GM18508 (cell line): ENCODE results near the gene TRIM71.
"Not testable (repeated sequence)": the region's sequence is repeated elsewhere in the genome, so short reads cannot be mapped to it uniquely, and the experiment has no call there.

Experiments used
- ATAC-seq: cut with Tn5 transposase; IDR thresholded peaks from one replicate; pipeline ENCODE4 v1.9.1; 2021; ENCODE audit warnings: moderate number of reproducible peaks; ENCODE audit not compliant: insufficient read depth, unreplicated experiment

The TRIM71 gene

GRCh38 chr3:32818970-32819511, 1.2 kb downstream of the TRIM71 start:
- no peak for ATAC-seq

- ATAC-seq: no peak
Observed at GRCh38 chr3:32819551-32820348, 2.0 kb downstream of the TRIM71 start.

- no peak for ATAC-seq
Observed at GRCh38 chr3:32820430-32820829, 2.6 kb downstream of the TRIM71 start.

DNA sequence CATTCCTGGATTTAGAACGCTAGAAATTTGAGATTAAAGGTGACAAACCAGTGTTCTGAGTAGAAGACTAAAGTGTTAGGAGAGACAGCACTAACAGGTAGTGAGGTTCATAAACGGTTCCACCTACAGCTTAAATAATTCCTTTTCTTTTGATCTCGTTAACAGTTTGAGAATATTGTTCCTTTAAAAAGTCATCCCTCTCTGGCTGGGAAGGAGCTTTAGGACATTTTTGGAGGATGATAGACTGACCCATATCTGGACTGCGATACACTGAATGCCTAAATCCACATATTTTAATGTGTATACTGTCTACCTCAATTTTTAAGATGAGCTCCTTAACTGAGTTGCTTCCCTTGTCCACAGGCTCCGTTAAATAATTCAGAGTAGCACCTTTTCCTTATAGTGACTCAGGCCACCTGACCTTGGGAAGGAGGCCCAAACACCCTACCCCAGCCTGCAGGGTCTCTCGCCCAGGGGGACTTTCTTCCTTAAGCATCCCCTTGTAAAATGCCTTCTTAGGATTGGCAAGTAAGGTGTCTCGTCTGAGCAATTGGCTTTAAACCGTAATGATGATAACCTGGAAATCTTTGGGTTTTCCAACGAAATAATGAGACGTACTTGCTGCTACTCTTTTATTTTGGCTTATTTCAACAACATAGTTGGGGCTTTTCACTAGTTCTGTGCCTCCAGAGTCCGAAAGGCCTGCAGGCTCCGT, 3.3 kb downstream of the TRIM71 start:
- ATAC-seq: no peak

DNA sequence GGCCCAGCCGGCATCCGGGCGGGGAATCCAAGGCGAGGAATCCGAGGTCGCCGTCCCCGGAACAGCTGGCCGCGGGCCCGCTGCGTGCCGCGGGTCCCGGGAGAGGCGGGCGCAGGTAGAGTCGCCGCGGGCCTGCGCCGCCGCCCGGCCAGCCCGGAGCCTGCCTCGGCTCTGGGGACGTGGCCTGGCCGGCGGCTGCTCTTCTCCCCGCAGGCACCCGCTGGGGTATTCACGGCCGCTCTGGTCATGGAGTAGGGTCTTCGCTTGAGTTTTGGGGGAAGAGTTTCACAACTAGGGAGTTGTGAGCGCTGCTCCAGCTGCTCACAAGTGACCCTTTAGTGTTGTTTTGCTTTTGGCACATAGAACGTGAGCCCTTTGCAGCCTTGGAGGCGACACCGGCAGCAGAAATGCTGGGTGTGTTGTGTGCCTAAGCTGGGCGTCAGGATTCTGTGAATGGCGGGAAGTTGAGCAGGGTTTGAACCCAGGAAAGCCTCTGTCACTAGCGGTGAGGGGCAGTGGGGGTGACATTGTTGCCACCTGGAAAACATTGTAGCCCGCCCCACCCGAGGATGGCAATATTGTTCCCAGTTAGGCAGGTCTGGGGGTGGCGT, 4.0 kb downstream of the TRIM71 start:
- no peak for ATAC-seq

DNA sequence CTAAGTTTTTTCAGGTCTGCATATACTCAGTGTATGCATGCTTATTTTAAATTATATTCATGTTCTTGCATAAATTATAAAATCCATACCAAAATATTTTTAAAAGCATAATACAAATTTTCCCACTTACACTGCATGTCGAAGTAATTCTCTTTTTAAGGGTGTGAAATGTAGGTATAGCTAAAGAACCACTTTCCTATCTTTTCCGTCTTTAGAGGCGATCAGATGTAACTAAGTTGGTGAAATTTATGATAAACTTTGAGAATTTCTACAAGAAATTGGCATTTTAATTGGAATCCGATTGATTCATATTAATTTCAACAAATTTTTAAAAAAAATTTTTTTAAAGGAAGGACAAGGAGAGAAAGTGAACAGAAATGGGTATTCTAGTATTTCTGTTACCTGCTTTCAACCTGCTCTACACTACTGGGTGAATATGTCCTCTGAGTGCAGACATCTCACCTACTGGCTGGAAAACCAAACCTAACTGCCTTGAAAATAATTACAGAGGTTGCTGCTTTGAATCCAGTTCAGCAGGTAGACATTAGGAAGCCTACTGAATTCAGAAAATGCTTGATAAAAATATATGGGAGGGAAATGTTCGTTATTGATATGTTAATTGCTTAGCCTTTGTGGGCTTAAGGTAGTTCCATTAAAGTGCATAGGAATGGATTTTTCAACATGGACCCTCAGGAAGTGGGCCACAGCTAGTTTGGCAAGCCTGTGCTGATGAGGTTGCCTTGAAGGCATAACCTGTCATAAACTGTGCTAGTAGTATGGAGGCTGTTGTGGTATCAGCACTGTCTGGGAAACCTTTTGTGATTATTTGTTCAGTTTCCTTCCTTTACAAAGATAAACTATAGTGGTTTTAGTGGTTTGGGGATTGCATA, 5.1 kb downstream of the TRIM71 start:
- no peak for ATAC-seq

DNA sequence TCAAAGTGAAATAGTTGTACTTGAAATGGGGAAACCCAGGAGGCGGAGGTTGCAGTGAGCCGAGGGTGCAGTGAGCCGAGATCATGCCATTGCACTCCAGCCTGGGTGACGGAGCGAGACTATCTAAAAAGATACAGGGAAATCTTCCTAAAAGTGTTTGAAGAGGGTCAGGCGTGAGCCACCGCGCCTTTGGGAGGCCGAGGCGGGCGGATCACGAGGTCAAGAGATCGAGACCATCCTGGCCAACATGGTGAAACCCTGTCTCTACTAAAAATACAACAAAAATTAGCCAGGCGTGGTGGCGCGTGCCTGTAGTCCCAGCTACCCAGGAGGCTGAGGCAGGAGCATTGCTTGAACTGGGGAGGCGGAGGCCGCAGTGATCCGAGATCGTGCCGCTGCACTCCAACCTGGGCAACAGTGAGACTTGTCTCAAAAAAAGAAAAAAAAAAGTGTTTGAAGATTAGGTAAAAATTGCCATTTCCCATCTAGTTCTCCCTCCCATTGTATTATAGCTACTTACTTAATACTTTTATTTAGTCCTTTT, 5.9 kb downstream of the TRIM71 start:
- not testable (repeated sequence) for ATAC-seq

DNA sequence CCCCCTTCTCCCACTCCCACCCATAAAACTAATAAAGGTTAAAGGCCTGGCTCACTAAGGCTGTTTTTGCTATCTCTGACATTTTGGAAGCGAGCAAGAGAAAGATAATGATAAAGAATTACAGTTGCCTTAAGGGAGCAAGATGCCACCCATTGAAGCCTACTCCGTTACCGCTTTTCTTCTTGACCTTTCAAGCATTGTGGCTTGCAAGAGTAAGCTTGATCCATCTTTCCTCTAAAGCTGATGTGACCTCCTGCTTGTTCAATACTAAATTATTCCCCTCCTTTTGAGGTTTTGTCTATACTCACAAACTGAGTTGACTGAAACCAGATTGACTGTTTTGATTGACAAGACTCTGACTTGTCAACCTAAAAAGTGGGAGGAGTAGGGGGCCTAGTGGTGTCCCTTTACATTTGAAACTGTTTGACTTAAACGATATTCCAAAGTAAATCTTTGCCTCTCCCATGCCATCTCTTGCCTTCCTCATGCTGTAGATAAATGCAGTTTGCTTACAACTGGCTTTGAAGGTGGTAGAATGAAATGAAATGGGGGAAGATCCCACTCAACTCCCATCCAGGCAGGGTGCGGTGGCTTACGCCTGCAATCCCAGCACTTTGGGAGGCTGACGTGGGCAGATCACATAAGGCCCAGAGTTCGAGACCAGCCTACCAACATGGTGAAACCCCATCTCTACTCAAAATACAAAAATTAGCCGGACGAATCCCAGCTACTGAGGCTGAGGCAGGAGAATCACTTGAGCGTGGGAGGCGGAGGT, 8.0 kb downstream of the TRIM71 start:
- ATAC-seq: no peak

- no peak for ATAC-seq
Observed at GRCh38 chr3:32831062-32831461, 13.3 kb downstream of the TRIM71 start.

GRCh38 chr3:32831791-32832190, 14.0 kb downstream of the TRIM71 start:
- no peak for ATAC-seq

GRCh38 chr3:32832193-32832592, 14.4 kb downstream of the TRIM71 start:
- no peak for ATAC-seq

DNA sequence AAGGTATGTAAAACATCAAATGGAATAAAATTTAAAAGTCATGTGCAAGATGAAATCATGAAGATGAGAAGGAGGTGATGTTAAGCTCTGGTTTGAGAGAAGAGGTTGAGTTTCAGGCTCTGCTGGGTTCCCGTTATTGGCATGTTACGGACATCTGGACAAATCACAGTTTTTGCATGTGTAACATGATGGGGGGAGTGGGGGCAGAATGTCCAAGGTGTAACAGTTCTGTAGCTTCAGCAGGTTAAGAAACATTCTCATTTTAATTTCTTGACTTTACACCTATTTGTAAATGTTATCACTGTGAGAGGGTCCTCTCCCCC, 17.2 kb downstream of the TRIM71 start:
- ATAC-seq: no peak

- no peak for ATAC-seq
Observed at GRCh38 chr3:32835961-32836360, 18.2 kb downstream of the TRIM71 start.

GRCh38 chr3:32836601-32837000, 18.8 kb downstream of the TRIM71 start:
- no peak for ATAC-seq

DNA sequence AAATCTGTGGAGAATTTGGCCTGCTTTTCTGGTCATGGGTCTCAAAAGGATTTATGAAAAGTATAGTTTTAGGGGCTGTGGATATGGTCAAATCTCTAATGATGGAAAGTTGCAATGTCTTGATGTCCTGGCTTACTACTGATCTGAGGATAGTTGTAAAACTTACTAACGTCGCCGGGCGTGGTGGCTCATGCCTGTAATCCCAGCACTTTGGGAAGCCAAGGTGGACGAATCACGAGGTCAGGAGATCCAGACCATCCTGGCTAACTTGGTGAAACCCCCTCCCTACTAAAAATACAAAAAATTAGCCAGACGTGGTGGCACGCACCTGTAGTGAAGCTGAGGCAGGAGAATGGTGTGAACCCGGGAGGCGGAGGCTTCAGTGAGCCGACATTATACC, 19.6 kb downstream of the TRIM71 start:
- no peak for ATAC-seq

DNA sequence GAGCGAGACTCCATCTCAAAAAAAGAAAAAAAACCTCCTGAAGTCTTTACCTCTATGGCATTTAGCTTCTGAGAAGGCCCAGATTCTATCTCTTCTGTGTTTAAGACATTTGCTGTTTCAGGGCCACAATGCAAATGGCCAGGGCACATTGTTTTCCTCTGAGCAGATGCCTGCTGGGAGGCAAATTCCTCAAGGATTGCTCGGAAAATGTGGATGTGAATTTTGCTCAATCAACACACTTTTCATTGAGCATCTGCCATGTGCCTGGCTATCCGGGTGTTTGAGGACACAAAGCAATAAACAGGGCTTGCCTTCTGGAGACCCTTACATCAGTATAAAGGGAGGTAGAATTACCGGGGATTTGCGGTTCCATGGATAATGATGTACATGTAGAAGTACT, 20.0 kb downstream of the TRIM71 start:
- ATAC-seq: no peak

- no peak for ATAC-seq
Observed at GRCh38 chr3:32839714-32840085, 21.9 kb downstream of the TRIM71 start.

DNA sequence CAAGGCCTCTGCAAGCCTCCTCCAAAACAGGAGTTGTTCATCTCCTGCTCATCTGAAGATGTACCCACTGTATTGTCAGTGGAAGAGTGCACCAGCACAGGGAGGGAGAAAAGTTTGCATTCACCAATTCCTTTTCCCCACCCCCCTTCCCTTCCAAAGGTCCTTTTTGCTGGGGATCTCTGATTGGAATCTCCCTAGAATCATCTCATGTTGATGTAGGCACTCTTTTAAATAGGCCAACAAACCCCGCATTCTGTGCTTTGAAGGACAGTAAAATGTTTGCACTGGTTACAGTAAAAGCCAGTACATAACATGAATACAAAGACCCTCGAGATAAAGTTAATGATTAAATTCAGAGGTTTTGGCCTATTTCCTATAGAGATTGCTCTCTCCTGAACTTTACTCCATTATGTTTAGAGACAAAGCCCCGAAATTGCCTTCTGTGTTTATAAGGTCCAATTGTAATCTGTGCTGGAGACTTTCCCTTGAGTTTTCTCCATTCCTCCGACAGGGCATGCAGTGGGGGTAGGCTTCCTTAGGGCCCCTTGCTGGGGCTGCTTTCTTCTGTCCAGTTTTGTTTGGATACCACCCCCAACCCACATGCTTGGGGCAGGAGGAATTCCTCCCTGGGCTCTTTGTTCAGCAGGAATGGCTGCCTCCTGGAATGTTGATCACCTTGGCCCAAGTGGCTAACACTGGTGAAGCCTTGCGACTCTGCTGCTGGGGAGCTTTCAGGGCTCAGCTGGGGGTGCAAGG, 22.5 kb downstream of the TRIM71 start:
- no peak for ATAC-seq

GRCh38 chr3:32841341-32841740, 23.5 kb downstream of the TRIM71 start:
- no peak for ATAC-seq
